ENCODE data around the gene TMEM209.

DNA sequence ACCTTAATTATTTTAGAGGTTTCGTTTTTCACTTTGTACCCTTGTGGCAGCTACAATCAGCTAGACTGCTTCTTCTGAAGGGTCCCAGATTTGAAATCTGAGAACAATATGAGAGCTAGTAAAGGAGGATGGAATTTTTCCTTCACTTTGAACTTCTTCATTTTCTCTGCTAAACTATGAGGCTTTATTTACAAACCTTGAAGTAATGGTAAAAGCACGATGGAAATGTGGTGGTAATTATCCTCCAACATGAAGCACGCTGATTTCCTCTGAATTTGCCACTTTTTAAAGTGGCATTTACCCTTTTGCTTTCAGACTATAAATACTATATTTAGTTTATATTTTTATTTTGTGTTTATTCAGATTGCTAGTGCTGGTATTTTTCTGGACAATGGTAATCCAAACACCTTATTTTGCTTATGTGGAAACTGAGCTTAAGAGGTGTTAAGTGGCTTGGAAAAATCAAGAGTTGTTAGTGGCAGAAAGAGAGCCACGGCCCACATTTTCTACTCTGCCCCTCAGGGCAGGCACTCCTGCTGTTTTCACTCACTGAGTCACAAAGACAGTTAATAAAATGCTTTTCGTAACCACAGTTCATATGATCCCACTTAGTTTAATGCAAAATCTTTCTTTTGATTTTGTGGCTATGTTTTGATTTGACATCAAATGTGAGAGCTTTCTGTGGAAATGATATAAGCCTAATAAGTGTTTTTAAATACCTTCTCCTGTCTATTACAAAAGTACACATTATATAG, 5.2 kb upstream of the TMEM209 start:
- TF ChIP-seq EZH2 (IDR thresholded peaks at IDR 0.05) (no peak), POLR2AphosphoS5 (IDR thresholded peaks at IDR 0.05; ENCODE audit: borderline replicate concordance, low read depth, low read length) (peak; percentile 58; the same call in 1 of the 2 replicates)

All from SK-N-MC (cell line).